ENCODE data around the gene TYROBP.

Gene TYROBP

DNA sequence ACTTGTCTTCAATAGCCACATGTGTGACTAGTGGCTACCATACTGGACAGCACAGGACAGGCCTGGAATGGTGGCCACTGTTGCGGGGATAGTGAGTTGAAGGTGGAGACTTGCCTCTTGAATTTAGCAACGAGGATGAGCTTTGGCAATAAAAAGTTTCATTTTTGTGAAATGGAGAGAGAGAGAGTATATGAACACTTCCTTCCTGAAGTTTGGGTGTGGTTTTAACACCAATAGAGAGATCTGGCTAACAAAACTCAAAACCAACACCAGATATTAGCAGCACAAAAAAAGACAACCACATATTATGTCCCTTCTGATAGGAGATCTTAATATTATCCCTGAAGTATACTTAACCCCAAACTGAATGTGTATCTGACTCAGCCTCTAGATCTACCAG is 21.8 kb upstream of the TYROBP start:
- H3K4me3 ChIP-seq (ENCODE audit: low read length) = no peak overlapping the region
- TF ChIP-seq, protein P1, sequence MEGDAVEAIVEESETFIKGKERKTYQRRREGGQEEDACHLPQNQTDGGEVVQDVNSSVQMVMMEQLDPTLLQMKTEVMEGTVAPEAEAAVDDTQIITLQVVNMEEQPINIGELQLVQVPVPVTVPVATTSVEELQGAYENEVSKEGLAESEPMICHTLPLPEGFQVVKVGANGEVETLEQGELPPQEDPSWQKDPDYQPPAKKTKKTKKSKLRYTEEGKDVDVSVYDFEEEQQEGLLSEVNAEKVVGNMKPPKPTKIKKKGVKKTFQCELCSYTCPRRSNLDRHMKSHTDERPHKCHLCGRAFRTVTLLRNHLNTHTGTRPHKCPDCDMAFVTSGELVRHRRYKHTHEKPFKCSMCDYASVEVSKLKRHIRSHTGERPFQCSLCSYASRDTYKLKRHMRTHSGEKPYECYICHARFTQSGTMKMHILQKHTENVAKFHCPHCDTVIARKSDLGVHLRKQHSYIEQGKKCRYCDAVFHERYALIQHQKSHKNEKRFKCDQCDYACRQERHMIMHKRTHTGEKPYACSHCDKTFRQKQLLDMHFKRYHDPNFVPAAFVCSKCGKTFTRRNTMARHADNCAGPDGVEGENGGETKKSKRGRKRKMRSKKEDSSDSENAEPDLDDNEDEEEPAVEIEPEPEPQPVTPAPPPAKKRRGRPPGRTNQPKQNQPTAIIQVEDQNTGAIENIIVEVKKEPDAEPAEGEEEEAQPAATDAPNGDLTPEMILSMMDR (IDR thresholded peaks at IDR 0.05; ENCODE audit: insufficient read depth, low read depth, low read length, missing control alignments) = no peak
- no peak for DNase-seq (ENCODE audit: low read depth)

DNA sequence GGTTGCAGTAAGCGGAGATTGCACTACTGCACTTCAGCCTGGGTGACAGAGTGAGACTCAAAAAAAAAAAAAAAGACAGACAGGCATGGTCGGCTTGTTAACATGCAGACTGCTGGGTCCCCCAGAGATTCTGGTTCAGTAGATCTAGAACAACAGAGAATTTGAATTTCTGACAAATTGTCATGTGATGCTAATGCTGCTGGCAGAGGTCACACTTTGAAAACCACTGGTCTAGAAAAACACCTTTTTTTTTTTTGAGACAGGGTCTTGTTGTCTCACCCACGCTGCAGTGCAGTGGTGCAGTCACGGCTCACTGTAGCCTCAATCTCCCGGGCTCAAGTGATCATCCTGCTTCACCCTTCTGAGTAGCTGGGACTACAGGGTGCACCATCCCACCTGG is 20.4 kb upstream of the TYROBP start:
- TF ChIP-seq, protein P1 (IDR thresholded peaks at IDR 0.05; ENCODE audit: insufficient read depth, low read depth, low read length, missing control alignments) = no peak
- no peak overlapping the region for H3K4me3 ChIP-seq (ENCODE audit: low read length)
- no peak for DNase-seq (ENCODE audit: low read depth)

DNA sequence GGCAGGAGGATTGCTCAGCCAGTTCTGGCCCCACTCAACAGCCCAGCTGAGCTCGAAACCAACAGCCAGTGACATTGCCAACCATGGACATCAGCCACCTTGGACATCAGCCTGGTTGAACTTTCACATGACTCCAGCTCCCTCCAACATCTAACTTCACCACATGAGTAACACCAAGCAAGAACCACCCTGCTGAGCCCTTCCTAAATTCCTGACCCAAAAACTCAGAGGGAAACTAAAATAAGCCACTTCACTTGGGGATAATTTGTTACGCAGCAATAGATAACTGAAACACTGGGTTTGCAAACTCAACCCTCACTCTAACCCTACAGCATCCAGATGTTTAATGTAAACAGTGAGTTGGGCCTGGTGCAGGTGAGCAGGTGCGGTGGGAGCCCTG is 17.4 kb upstream of the TYROBP start:
- TF ChIP-seq, protein P1 (IDR thresholded peaks at IDR 0.05; ENCODE audit: insufficient read depth, low read depth, low read length, missing control alignments) = no peak
- DNase-seq (ENCODE audit: low read depth) = no peak
- no peak overlapping the region for H3K4me3 ChIP-seq (ENCODE audit: low read length)

DNA sequence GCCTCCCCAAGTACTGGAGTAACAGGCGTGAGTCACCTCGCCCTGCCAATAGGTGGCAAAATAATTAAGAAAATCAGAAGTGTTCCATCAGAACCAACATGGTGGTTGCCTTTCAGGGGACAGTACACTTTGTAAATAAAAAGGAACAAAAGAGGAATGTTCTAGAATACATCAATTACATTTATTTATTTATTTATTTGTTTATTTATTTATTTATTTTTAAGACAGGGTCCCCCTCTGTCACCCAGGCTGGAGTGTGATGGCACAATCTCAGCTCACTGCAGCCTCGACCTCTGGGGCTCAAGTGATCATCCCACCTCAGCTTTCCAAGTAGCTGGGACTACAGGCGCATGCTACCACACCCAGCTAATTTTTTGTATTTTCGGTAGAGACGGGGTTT is 12.9 kb upstream of the TYROBP start:
- DNase-seq (ENCODE audit: low read depth) = no peak
- no peak overlapping the region for H3K4me3 ChIP-seq (ENCODE audit: low read length)
- TF ChIP-seq, protein P1 (IDR thresholded peaks at IDR 0.05; ENCODE audit: insufficient read depth, low read depth, low read length, missing control alignments) = no peak

DNA sequence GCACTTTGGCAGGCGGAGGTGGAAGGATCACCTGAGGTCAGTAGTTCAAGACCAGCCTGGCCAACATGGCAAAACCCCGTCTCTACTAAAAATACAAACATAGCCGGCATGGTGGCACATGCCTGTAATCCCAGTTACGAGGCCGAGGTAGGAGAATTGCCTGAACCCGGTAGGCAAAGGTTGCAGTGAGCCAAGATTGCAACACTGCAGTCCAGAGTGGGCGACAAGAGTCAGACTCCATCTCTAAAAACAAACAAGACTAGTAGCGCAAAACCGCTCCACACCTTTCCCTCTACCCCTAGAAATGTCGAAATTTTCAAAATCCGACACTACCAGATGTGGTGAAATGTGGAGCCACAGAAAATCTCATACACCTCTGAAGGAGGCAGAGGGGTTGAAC is 11.2 kb upstream of the TYROBP start:
- H3K4me3 ChIP-seq (ENCODE audit: low read length) = no peak overlapping the region
- TF ChIP-seq, protein P1 (IDR thresholded peaks at IDR 0.05; ENCODE audit: insufficient read depth, low read depth, low read length, missing control alignments) = no peak
- DNase-seq (ENCODE audit: low read depth) = no peak

DNA sequence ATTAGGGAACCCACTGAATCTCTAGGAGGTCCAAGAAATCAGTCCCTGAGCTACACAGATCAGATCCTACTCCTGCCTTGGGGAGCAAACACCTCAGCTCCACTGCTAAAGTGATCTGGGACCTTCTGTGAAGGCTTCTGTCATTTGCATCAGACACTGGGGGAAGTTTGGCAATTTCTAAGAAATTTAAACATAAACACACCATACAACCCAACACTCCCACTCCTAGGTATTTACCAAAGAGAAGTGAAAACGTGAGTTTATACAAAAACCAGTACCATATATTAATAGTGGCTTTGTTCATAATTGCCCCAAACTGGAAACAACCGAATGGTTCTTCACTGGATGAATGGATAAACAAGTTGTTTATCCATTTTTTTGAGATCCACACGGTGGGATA is 7.3 kb upstream of the TYROBP start:
- no peak for DNase-seq (ENCODE audit: low read depth)
- TF ChIP-seq, protein P1 (IDR thresholded peaks at IDR 0.05; ENCODE audit: insufficient read depth, low read depth, low read length, missing control alignments) = no peak
- H3K4me3 ChIP-seq (ENCODE audit: low read length) = no peak overlapping the region

- no peak overlapping the region for H3K4me3 ChIP-seq (ENCODE audit: low read length)
- peak; percentile 40 for DNase-seq (ENCODE audit: low read depth)
- TF ChIP-seq, protein P1 (IDR thresholded peaks at IDR 0.05; ENCODE audit: insufficient read depth, low read depth, low read length, missing control alignments) = no peak
Observed at GRCh38 chr19:35913589-35913988, 5.5 kb upstream of the TYROBP start.
